ENCODE results near the gene TRPV4. TPM values are rescaled to one million over a fixed set of nuclear protein-coding genes. Genes with fewer than 3 reads are reported as not detected.
A peak's percentile ranks its signal among the peaks of the same experiment; 100 is the strongest.

TRPV4 gene
- total and polyA plus RNA-seq, 7 experiments from 2014 or later, result 0.81 TPM; not detected in 6

DNA sequence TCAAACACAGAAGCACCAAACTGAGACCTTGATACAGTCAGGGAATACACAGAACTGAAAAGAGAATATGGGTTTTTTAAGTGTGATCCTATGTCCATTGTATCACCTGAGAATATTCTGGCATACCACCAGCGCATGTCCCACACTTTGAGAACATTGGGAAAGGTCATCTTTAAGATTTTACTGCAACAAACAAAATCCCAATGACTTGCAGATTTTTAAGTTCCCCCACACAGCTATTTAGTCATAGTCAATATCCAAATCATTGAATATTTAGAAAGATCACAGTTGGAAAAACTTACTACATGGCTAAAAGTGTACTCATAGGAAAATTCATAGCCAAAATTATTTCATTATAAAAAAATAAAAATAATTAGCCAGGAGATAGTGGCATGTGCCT lies 54.5 kb downstream of the TRPV4 start:
- DNase-seq (no peak), ATAC-seq (no peak)
- Mint-ChIP-seq H3K9me3 (peaks cover 0 to 5% (median 0%) of the 10 kb centered on the region in 11 donors), H3K36me3 (peaks cover 0 to 3% (median 0%) of the 10 kb centered on the region in 5 donors), H3K27me3 (peaks cover 0 to 4% (median 0%) of the 10 kb centered on the region in 5 donors), H3K4me1 (peaks cover 5 to 8% (median 6%) of the 10 kb centered on the region in 7 donors), H3K4me3 (no peak overlapping the region), H3K27ac (no peak overlapping the region)
- intact Hi-C loops (cut with micrococcal nuclease), result no loop called here
- no peaks in the 10 kb centered on the region for H3K36me3 ChIP-seq (ENCODE audit: control insufficient read depth in 2 of 3, insufficient read depth in 3 of 3, low read length in 3 of 3)
- no peak overlapping the region for H3K4me3 ChIP-seq (ENCODE audit: low read length)
- H3K27ac ChIP-seq (ENCODE audit: low read depth, low read length), result no peak overlapping the region
- H3K4me1 ChIP-seq (ENCODE audit: control insufficient read depth in 2 of 2, insufficient read depth in 2 of 2, low read length in 2 of 2), result peaks cover 0 to 4% of the 10 kb centered on the region in 2 donors
- H3K27me3 ChIP-seq (ENCODE audit: control insufficient read depth in 2 of 2, insufficient read depth in 2 of 2, low read length in 2 of 2), result no peaks in the 10 kb centered on the region
- H3K9me3 ChIP-seq (ENCODE audit: control insufficient read depth in 2 of 3, low read length in 3 of 3), result no peaks in the 10 kb centered on the region
- ChIA-PET POLR2A (no interaction called here), CTCF (no interaction called here)

DNA sequence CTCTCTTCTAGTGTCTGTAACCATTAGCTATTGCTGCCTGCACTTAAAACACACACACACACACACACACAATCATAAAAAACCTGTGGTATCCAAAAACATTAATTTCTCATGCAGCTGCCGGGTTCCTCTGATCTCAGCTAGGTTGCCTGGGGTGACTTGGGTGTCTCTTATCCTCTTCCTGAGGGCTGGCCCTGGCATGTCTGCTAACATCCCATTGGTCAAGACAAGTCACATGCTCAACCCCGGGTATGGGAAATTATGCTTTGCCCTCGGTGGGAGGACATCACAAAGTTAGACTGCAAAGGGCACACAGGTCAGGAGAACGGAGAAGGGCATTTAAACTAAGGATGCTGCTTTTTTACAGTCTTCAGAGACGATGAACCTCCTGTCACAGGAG lies 55.7 kb downstream of the TRPV4 start:
- Histone ChIP-seq H3K27ac (ENCODE audit: low read depth, low read length) (peak overlapping the region; percentile 0), H3K4me1 (ENCODE audit: control insufficient read depth in 2 of 2, insufficient read depth in 2 of 2, low read length in 2 of 2) (peaks cover 0 to 4% of the 10 kb centered on the region in 2 donors), H3K4me3 (ENCODE audit: low read length) (no peak overlapping the region), H3K9me3 (ENCODE audit: control insufficient read depth in 2 of 3, low read length in 3 of 3) (no peaks in the 10 kb centered on the region), H3K27me3 (ENCODE audit: control insufficient read depth in 2 of 2, insufficient read depth in 2 of 2, low read length in 2 of 2) (no peaks in the 10 kb centered on the region), H3K36me3 (ENCODE audit: control insufficient read depth in 2 of 3, insufficient read depth in 3 of 3, low read length in 3 of 3) (no peaks in the 10 kb centered on the region)
- H3K27me3 Mint-ChIP-seq, result peaks cover 0 to 4% (median 0%) of the 10 kb centered on the region in 5 donors
- CTCF ChIA-PET, result interaction anchor here (1.2 to 1.8 kb wide), 3 partner anchors 15 to 349 kb away, joined by 4 read pairs; no protein-coding TSS in a partner anchor
- intact Hi-C loops (cut with micrococcal nuclease), result no loop called here
- peak overlapping the region in 9 of 10 donors; percentile 8 to 63 (median 43) for H3K4me3 Mint-ChIP-seq
- DNase-seq, result peak in 7 of 9 donors; percentile 14 to 54 (median 35)
- H3K9me3 Mint-ChIP-seq, result peaks cover 0 to 5% (median 0%) of the 10 kb centered on the region in 11 donors
- peak overlapping the region in 6 of 9 donors; percentile 8 to 71 (median 32) for H3K27ac Mint-ChIP-seq
- POLR2A ChIA-PET, result no interaction called here
- ATAC-seq, result peak; percentile 71
- H3K36me3 Mint-ChIP-seq, result peaks cover 0 to 3% (median 0%) of the 10 kb centered on the region in 5 donors
- H3K4me1 Mint-ChIP-seq, result peaks cover 5 to 19% (median 10%) of the 10 kb centered on the region in 7 donors

DNA sequence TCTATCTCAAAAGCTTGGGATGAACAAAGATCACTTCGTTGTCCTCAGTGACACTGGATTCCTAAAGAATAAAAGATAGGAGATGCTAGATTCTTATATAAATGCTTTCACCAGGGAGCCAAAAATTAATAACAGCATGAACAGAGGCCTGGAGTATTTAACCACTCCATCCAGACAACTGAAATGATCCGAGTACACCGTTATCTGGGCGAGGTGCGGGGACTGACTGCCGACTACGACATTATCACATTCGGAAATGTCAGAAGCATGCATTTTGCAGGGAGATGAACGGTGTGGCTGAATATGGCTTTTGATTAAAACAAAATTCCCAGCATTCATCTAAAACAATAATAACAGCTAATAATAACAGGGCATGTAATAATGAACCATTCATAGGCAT lies 56.6 kb downstream of the TRPV4 start:
- H3K27me3 ChIP-seq (ENCODE audit: control insufficient read depth in 2 of 2, insufficient read depth in 2 of 2, low read length in 2 of 2), result no peaks in the 10 kb centered on the region
- peaks cover 0 to 4% of the 10 kb centered on the region in 2 donors for H3K4me1 ChIP-seq (ENCODE audit: control insufficient read depth in 2 of 2, insufficient read depth in 2 of 2, low read length in 2 of 2)
- ChIA-PET CTCF (interaction anchor here (1.0 to 1.8 kb wide), 3 partner anchors 179 to 348 kb away, joined by 3 to 4 read pairs (median 4); no protein-coding TSS in a partner anchor), POLR2A (interaction anchor here (0.6 kb wide), 1 partner anchor 1600 kb away, joined by 3 read pairs; no protein-coding TSS in a partner anchor)
- DNase-seq (no peak), ATAC-seq (no peak)
- intact Hi-C loops (cut with micrococcal nuclease), result no loop called here
- Mint-ChIP-seq H3K4me3 (no peak overlapping the region), H3K27me3 (peaks cover 0 to 4% (median 0%) of the 10 kb centered on the region in 5 donors), H3K4me1 (peaks cover 5 to 22% (median 10%) of the 10 kb centered on the region in 7 donors), H3K9me3 (peaks cover 0 to 2% (median 0%) of the 10 kb centered on the region in 11 donors), H3K36me3 (peaks cover 0 to 3% (median 0%) of the 10 kb centered on the region in 5 donors), H3K27ac (no peak overlapping the region)
- H3K4me3 ChIP-seq (ENCODE audit: low read length), result no peak overlapping the region
- no peak overlapping the region for H3K27ac ChIP-seq (ENCODE audit: low read depth, low read length)
- no peaks in the 10 kb centered on the region for H3K9me3 ChIP-seq (ENCODE audit: control insufficient read depth in 2 of 3, low read length in 3 of 3)
- H3K36me3 ChIP-seq (ENCODE audit: control insufficient read depth in 2 of 3, insufficient read depth in 3 of 3, low read length in 3 of 3), result no peaks in the 10 kb centered on the region

DNA sequence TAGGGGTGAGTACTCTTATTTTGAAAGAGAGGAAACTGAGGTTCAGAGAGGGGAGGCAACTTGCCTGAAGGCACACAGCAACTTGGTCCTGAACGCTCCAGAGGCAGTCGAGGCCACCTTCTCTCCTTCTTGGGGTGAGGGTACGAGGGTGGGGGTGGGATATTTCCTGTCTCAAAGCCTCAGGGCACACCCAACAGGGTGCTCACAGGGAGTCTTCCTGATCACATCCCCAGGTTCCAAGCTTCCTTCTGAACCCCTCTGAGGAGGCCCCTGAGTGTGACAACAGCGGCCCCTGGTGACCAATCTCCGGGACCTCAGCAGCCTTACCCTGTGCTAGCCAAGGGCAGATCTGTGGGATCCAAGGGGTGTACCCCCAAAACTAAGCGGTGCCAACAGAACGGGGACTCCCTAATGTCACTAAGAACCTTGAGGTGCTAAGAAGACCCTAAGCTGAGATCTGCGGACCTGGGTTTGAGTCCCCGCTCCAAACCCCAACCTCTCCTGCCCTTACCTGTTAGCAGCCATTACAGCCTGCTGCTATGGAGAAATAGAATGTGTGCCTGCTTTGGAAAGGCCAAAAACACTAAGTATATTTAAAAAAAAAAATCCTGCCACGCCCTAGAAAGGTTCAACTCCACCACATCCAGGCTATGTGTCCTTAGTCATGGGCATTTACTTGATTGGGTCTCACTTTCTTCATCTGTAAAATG lies 57.9 kb downstream of the TRPV4 start:
- Mint-ChIP-seq H3K36me3 (peaks cover 0 to 3% (median 0%) of the 10 kb centered on the region in 5 donors), H3K9me3 (peaks cover 0 to 2% (median 0%) of the 10 kb centered on the region in 11 donors)
- POLR2A ChIA-PET, result no interaction called here

DNA sequence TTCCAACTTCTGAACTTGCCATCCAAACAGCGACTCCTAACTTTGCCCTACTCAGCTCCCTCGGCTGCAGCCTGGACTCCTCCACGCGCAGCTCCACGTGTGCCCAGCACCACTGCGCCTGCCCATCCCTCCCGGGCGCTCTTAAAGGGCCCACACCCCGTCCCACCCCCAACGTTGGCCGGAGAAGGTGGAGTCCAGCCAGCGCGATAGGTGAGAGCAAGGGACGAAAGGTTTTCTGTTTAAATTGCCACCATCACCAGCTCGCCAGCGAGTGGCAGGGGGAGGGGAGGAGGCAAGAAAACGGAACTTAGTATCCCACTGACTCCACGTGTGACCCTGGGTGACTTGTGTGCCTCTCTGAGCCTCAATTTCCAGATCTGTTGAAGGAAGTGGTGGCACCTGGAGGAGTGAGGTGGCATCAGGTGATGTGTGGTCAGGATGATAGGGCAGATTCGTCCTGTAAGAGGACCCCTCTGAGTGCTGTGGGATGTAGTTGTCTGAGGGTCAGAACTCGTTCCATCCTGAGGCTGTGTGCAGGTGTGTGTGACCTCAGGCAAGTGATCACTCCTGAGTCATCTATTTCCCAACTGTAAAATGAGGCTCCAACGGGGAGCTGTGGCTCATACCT lies 59.7 kb downstream of the TRPV4 start:
- peak overlapping the region in 2 of 10 donors; percentile 16 to 27 for H3K4me3 Mint-ChIP-seq
- Histone ChIP-seq H3K27ac (ENCODE audit: low read depth, low read length) (no peak overlapping the region), H3K36me3 (ENCODE audit: control insufficient read depth in 2 of 3, insufficient read depth in 3 of 3, low read length in 3 of 3) (no peaks in the 10 kb centered on the region), H3K4me3 (ENCODE audit: low read length) (no peak overlapping the region), H3K9me3 (ENCODE audit: control insufficient read depth in 2 of 3, low read length in 3 of 3) (no peaks in the 10 kb centered on the region), H3K4me1 (ENCODE audit: control insufficient read depth in 2 of 2, insufficient read depth in 2 of 2, low read length in 2 of 2) (peaks cover 0 to 4% of the 10 kb centered on the region in 2 donors), H3K27me3 (ENCODE audit: control insufficient read depth in 2 of 2, insufficient read depth in 2 of 2, low read length in 2 of 2) (no peaks in the 10 kb centered on the region)
- ChIA-PET POLR2A (interaction anchor here (0.8 kb wide), 1 partner anchor 843 kb away, joined by 3 read pairs; no protein-coding TSS in a partner anchor), CTCF (interaction anchor here (0.7 to 3.6 kb wide), 3 partner anchors 176 to 341 kb away, joined by 3 to 27 read pairs (median 3); no protein-coding TSS in a partner anchor)
- peaks cover 0 to 4% (median 0%) of the 10 kb centered on the region in 5 donors for H3K27me3 Mint-ChIP-seq
- no peak for ATAC-seq
- intact Hi-C loops (cut with micrococcal nuclease), result loop anchor here in 1 of 2 donors (2.0 kb wide), 1 partner anchor 59 kb away; no protein-coding TSS in a partner anchor
- H3K27ac Mint-ChIP-seq, result peak overlapping the region in 1 of 9 donors; percentile 61
- peaks cover 0 to 3% (median 0%) of the 10 kb centered on the region in 5 donors for H3K36me3 Mint-ChIP-seq
- H3K9me3 Mint-ChIP-seq, result no peaks in the 10 kb centered on the region
- H3K4me1 Mint-ChIP-seq, result peaks cover 5 to 22% (median 10%) of the 10 kb centered on the region in 7 donors
- DNase-seq, result no peak

More for the DNA sequence above, 57.9 kb downstream of the TRPV4 start:
- Histone ChIP-seq H3K4me3 (ENCODE audit: low read length) (no peak overlapping the region), H3K27me3 (ENCODE audit: control insufficient read depth in 2 of 2, insufficient read depth in 2 of 2, low read length in 2 of 2) (no peaks in the 10 kb centered on the region), H3K9me3 (ENCODE audit: control insufficient read depth in 2 of 3, low read length in 3 of 3) (no peaks in the 10 kb centered on the region), H3K27ac (ENCODE audit: low read depth, low read length) (no peak overlapping the region), H3K4me1 (ENCODE audit: control insufficient read depth in 2 of 2, insufficient read depth in 2 of 2, low read length in 2 of 2) (peaks cover 0 to 4% of the 10 kb centered on the region in 2 donors), H3K36me3 (ENCODE audit: control insufficient read depth in 2 of 3, insufficient read depth in 3 of 3, low read length in 3 of 3) (no peaks in the 10 kb centered on the region)
- CTCF ChIA-PET, result interaction anchor here (0.8 to 3.6 kb wide), 4 partner anchors 178 to 342 kb away, joined by 3 to 27 read pairs (median 4); no protein-coding TSS in a partner anchor
- H3K27ac Mint-ChIP-seq, result no peak overlapping the region
- peaks cover 0 to 4% (median 0%) of the 10 kb centered on the region in 5 donors for H3K27me3 Mint-ChIP-seq
- H3K4me1 Mint-ChIP-seq, result peaks cover 5 to 22% (median 10%) of the 10 kb centered on the region in 7 donors
- ATAC-seq (peak; percentile 84), DNase-seq (peak; percentile 43 to 71 (median 58))
- no peak overlapping the region for H3K4me3 Mint-ChIP-seq
- intact Hi-C loops (cut with micrococcal nuclease), result loop anchor here (1.0 to 2.0 kb wide), 5 partner anchors 61 to 347 kb away; no protein-coding TSS in a partner anchor

DNA sequence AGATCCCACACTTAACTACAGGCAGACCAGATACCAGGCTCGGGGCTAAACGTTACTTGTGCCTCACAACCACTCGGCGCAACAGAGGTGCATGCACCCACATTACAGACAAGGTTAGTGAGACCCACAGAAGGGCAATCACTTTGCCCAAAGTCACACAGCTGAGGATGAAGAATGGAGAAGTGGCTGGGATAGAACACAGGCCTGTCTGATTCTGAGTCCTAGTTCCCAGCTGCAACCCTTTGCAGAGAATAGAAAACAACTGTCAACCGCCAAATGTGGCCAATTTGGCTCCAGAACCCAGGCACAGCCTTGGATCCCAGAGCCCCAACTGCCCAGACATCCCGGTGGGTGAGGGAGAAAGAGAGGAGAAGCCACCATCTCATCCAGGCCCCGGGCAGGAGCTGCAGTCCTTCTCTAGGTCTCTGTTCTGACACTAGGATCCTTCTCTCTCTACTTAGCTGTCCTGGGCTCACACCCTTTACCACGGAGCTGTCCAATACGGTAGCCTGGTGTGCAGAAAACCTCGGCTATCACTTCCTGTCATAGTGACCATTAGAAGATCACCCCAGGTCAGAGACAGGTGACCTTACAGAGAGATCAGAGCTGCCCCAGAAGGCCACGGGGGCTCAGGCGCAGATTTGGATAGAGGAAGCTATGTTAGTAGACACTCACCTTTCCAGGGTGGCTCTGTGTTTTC lies 60.4 kb downstream of the TRPV4 start:
- H3K36me3 Mint-ChIP-seq, result peaks cover 0 to 3% (median 0%) of the 10 kb centered on the region in 5 donors
- no peak overlapping the region for H3K4me3 ChIP-seq (ENCODE audit: low read length)
- no peaks in the 10 kb centered on the region for H3K27me3 ChIP-seq (ENCODE audit: control insufficient read depth in 2 of 2, insufficient read depth in 2 of 2, low read length in 2 of 2)
- H3K4me1 Mint-ChIP-seq, result peaks cover 5 to 22% (median 10%) of the 10 kb centered on the region in 7 donors
- H3K27me3 Mint-ChIP-seq, result peaks cover 0 to 4% (median 0%) of the 10 kb centered on the region in 5 donors
- no peaks in the 10 kb centered on the region for H3K9me3 Mint-ChIP-seq
- H3K27ac Mint-ChIP-seq, result peak overlapping the region in 2 of 9 donors; percentile 61 to 62
- no peaks in the 10 kb centered on the region for H3K36me3 ChIP-seq (ENCODE audit: control insufficient read depth in 2 of 3, insufficient read depth in 3 of 3, low read length in 3 of 3)
- no peak overlapping the region for H3K27ac ChIP-seq (ENCODE audit: low read depth, low read length)
- intact Hi-C loops (cut with micrococcal nuclease), result no loop called here
- POLR2A ChIA-PET, result no interaction called here
- peaks cover 0 to 4% of the 10 kb centered on the region in 2 donors for H3K4me1 ChIP-seq (ENCODE audit: control insufficient read depth in 2 of 2, insufficient read depth in 2 of 2, low read length in 2 of 2)
- H3K4me3 Mint-ChIP-seq, result peak overlapping the region in 1 of 10 donors; percentile 27
- CTCF ChIA-PET, result interaction anchor here (0.7 to 3.6 kb wide), 3 partner anchors 175 to 340 kb away, joined by 3 to 27 read pairs (median 3); no protein-coding TSS in a partner anchor
- no peak for DNase-seq
- no peak for ATAC-seq
- no peaks in the 10 kb centered on the region for H3K9me3 ChIP-seq (ENCODE audit: control insufficient read depth in 2 of 3, low read length in 3 of 3)

Data from naive thymus-derived CD4-positive, alpha-beta T cell (primary cell).